Measurements from ENCODE around the gene CLDN9.
"Not testable (repeated sequence)": the region's sequence is repeated elsewhere in the genome, so short reads cannot be mapped to it uniquely, and the experiment has no call there.

Gene CLDN9

DNA sequence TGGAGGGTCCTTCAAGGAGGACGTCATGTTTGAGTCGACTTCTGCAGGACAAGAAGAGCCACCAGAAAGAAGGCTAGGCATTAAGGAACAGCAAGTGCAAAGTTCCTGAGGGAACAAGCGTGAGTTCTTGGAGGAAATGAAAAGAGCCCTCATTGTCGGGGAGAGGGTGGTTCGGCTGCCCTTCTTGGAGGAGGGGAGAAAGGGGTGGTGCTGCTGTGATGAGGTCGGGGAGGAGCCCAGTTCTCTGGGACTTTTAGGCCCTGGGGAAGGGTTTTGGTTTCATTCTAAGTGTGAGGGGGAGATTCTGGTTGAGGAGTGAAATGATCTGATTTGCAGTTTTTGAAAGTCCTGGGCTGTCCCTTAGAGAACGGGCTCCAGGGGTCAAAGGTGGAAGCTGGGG, 19.9 kb downstream of the CLDN9 start:
- DNase-seq (ENCODE audit: low spot score): no peak

DNA sequence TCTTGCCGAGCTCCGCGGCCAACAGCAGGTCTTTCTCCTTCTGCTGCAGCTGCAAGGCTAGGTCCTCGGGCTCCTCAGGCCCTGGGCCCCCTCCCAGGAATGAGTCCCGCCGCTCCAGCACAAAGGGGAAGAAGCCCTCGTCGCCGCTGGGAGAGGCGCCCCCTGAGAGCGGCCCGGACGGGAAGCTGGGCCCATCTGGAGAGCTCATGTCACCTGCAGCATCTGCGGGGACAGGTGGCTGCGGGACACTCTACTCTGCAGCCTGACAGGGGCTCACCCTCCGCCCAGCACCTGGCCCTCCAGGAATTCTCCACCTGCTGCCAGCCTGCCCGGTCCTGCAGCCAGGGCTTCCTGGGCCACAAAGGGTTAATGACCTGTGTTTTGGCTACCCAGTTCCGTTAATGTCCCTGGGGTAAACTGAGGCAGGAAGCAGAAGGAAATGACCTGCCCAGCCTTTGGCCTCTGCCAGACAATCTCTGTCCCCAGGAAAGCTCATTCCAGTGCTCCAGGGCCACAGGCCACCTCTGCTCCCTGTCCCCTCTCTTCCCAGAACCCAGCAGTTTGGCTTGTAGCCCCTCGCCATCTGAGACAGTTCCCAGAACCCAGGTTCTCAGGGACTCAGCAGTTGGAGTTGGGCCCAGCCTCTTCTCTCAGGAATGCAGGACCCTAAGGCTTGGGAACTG, 22.7 kb downstream of the CLDN9 start:
- no peak for DNase-seq (ENCODE audit: low spot score)

DNA sequence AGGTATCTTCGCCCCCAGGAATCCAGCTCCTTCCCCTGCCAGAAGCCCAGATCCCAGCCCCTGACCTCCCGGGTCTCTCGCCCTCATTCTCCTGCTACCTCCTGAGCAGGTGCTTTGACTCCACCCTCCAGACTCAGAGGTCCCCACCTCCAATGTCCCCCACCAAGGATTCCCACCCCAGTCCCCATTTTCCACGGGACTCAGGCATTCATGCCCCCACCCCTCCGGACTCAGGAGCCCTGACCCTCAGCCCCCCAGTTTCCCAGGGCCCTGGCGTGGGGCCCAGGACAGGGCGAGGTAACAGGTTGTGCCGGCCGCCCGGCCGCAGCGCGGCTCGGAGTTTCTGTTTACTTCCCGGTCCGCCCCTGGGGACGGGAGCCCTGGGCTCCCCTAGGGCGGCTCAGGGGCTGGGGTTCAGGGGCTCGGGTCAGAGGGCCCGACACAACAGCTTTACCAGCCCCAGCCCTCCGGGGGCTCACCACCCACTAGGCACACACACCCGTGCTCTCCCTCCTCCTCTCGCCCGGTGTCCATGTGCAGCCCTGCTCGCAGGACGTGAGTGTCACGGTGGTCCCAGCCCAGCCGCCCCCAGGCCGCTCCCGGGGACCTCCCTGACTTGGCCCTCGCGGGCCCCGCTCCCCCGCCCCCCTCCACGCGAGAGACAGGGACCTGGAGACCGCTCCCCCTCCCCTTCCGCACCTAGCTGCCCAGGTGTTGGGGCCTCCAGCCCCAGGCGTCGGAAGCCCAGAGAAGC, 23.4 kb downstream of the CLDN9 start:
- no peak for DNase-seq (ENCODE audit: low spot score)

DNA sequence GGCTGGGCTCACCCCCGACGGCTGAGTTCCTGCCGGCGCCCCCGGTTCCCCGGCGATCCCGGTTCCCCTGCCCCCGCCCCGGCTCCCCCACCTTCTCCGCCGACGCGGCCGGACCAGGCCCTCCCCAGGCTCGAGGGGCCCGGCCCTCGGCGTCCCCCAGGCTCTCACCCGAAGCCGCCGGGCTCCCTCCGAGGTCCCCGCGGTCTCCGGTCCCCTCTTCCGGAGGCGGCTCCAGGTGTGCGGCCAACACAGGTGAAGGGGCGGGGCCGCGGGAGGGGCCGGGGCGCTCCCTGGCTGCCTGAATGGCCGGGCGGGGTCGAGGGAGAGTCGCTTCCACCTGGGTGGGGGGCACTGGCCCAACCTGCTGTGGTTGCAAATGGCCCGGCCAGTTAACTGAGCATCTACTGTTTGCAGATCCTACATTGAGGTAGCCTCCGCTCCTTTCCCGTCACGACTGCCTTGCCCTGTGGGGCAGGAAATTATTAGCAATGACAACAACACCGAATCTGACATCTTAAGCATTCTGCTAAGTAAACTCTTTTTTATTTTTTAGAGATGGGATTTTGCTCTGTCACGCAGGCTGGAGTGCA, 24.1 kb downstream of the CLDN9 start, which contains the start of gene BICDL2:
BICDL2 (minus strand) TSS at position 219 of the 590 bp plus-strand sequence. CDS start 1,448 bp downstream, outside the sequence.
- DNase-seq (ENCODE audit: low spot score): no peak

DNA sequence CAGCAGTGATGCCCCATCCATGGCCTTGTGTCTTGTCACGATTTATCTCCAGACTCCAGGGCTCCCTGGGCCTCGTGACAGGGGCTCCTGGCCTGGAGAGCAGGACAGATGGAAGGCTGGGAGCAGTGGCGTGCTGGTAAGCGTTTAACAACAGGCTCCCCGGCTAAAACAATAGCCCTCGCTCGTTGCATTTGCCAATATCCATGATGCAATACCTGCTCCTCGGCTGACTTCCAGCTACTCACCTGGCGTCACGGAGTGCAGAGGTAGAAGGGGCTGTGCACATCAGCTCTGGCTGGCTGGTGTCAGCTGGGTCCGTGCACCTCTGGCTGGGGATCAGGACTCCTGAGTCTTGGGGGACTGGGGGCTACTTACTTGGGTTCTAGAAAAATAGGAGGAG, 25.5 kb downstream of the CLDN9 start:
- no peak for DNase-seq (ENCODE audit: low spot score)

DNA sequence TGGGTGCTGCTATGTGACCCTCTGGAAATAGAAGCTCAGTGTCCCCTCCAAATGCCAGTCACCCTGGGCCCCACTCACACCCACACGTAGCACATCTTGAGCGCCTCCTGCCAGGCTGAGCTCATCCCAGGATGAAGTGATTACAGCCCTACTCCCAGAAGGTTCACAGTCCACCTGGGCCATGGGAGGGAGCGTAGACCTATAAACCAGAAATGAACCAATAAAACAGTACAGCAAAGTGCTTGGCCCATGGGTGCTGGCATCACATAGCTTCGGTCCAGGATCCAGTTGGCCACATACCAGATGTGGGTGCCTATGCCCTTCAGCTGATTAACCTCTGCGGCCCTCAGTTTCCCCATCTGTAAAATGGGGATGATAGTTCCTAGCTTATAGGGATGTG, 26.2 kb downstream of the CLDN9 start:
- DNase-seq (ENCODE audit: low spot score): no peak

DNA sequence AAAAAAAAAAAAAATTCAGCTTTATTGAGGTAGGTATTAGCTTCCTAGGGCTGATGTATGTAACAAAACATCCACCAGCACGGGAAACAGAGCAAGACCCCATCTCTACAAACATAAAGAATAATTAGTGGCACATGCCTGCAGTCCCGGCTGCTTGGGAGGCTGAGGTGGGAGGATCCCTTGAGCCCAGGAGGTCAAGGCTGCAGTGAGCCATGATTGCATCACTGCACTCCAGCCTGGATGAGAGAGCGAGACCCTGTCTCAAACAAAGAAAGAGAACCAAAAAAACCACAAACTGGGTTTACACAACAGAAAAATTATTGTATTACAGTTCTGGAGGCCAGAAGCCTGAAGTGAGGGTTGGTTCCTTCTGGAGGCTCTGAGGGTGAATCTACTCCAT, 29.7 kb downstream of the CLDN9 start:
- no peak for DNase-seq (ENCODE audit: low spot score)

DNA sequence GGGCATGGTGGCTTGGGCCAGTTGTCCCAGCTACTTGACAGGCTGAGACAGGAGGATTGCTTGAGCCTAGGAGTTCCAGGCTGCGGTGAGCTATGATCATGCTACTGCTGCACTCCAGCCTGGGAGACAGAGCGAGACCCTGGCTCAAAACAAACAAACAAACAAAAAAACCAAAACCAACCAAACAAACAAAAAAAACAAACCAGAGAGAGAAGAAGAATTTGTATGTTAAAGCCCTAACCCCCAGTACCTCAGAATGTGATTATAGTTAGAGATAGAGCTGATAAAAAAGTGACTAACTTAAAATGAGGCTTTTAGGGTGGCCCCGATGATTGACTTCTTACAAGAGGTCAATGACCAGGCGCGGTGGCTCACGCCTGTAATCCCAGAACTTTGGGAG, 32.0 kb downstream of the CLDN9 start:
- no peak for DNase-seq (ENCODE audit: low spot score)

DNA sequence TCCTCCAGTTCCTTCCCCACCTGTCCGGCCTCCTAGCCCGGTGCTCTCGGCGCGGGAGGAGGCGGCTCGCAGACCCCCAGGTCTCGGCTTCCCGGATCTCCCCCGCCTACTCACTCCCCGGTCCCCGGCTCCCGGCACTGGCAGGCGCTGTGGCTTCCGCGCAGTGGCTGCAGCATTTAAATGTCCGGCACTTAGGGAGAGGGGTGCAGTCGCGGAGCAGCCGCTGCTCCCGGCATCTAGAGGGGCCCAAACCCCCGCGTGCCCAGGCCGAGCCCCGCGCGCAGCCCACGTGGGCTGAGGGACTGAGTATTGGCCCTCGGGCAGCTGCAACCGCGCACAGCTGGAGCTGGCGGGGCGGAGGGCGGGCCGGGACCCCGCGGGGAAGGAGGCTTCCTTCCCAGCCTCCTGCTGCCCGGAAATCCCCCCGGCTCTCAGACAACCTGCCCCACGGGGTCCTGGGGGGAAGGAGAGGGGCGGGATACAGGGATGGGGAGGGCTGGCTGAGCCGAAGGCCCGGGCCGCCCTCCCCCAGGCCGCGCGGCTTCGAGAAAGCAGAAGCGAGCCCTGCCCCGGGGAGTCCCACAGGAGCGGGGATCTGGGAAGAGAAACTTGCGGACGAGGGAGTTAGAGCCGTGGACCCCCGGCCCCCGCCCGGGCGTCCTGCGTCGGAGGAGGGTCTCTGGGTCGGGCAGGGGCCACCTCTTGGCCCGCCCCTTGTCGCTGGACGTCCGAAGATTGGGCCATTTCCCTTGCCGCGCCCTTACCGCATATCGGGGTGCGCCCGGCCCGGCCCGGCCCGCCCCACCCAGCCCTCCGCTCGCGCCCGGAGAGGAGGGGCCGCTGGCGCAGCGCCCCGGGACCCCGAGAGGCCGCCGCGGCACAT, 33.3 kb downstream of the CLDN9 start, which contains the start of gene MMP25:
MMP25 (plus strand) TSS at position 804 of the 883 bp plus-strand sequence. CDS start 357 bp downstream, outside the sequence.
- DNase-seq (ENCODE audit: low spot score): no peak

DNA sequence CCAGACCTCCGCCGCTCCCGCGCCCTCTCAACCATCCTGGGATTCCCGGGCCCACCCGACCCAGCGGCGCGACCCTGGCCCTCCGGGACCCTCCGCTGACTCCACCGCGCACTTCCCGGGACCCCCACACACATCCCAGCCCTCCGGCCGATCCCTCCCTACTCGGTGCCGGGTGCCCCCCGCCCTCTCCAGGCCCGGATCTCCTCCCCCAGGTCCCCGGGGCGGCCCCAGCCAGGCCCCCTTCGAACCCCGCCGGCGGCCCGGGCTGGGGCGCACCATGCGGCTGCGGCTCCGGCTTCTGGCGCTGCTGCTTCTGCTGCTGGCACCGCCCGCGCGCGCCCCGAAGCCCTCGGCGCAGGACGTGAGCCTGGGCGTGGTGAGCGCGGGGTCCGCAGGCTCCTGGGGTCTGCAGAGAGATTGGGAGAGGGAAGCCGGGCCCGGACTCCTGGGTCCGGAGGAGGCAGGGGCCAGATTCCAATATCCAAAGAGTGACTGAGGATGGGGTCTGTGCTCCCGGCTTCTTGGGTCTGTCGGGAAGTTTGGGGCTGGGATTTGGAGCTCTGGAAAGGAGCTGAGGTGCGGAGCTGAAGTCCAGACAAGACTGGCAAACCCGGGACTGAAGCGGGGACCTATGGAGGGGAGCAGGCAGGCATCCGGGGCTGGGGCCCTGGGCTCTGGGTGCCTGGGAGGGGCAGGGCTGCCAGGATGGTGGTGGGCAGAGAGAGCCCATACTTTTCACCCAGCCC, 34.1 kb downstream of the CLDN9 start:
- DNase-seq (ENCODE audit: low spot score): no peak

DNA sequence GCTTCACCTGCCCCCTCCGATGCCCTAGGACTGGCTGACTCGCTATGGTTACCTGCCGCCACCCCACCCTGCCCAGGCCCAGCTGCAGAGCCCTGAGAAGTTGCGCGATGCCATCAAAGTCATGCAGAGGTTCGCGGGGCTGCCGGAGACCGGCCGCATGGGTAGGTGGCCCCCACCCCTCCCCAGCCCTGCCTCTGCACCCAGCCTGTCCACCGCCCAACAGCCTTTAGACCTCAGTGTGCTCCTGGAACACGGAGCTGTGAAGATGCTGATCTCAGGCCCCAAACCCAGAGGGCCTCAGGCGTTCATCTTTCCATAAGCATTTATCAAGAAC, 34.6 kb downstream of the CLDN9 start:
- DNase-seq (ENCODE audit: low spot score): no peak

DNA sequence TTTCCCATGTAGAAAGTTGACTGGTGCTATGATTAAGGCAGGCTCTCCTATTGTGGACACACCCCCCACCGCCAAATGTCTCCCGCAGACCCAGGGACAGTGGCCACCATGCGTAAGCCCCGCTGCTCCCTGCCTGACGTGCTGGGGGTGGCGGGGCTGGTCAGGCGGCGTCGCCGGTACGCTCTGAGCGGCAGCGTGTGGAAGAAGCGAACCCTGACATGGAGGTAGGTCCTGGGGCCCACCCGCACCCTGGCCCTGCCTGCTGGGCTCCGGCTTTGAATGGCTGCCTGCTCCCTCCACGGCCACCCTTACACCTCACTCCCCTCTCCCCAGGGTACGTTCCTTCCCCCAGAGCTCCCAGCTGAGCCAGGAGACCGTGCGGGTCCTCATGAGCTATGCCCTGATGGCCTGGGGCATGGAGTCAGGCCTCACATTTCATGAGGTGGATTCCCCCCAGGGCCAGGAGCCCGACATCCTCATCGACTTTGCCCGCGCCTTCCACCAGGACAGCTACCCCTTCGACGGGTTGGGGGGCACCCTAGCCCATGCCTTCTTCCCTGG, 37.3 kb downstream of the CLDN9 start:
- DNase-seq (ENCODE audit: low spot score): no peak

DNA sequence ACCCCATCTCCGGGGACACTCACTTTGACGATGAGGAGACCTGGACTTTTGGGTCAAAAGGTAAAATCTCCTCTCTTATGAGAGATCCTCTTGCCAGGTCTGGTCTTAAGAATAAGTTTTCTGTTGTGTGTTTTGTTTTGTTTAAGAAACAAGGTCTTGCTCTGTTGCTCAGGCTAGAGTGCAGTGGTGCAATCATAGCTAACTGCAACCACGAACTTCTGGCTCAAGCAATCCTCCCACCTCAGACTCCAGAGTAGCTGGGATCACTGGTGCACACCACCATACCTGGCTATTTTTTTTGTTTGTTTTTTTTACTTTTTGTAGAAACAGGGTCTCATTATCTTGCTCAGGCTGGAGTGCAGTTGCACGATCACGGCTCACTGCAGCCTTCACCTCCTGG, 37.8 kb downstream of the CLDN9 start:
- no peak for DNase-seq (ENCODE audit: low spot score)

DNA sequence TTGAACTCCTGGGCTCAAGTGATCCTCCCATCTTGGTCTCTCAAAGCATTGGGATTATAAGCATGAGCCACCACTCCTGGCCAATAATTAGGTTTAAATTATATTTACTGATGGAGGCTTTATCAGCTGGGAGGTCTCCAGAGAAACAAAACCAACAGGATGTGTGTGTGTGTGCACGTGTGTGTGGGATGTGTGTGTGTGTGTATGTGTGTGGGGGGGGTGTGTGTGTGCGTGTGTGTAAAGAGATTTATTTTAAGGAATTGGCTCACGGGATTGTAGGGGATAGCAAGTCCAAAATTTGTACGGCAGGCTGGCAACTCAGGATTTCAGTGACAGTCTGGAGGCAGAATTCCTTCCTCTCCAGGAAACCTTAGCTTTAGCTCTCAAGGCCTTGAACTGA, 38.3 kb downstream of the CLDN9 start:
- no peak for DNase-seq (ENCODE audit: low spot score)

DNA sequence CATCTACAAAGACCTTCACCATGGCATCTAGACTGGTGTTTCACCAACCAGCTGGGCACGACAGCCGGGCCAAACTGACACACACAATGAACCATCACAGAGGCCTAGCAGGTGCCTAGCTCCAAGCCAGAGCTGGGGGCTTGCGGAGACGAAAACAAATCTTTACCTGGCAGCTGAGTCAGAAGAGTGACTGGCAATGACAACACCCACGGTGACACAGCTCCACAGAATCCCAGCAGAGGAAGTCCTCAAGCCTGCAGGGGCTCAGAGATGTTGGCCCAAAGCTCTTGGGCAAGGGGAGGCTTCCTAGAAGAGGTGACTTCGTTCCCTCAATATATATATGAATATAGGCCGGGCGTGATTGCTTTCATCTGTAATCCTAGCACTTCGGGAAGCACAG, 38.8 kb downstream of the CLDN9 start:
- DNase-seq (ENCODE audit: low spot score): no peak

DNA sequence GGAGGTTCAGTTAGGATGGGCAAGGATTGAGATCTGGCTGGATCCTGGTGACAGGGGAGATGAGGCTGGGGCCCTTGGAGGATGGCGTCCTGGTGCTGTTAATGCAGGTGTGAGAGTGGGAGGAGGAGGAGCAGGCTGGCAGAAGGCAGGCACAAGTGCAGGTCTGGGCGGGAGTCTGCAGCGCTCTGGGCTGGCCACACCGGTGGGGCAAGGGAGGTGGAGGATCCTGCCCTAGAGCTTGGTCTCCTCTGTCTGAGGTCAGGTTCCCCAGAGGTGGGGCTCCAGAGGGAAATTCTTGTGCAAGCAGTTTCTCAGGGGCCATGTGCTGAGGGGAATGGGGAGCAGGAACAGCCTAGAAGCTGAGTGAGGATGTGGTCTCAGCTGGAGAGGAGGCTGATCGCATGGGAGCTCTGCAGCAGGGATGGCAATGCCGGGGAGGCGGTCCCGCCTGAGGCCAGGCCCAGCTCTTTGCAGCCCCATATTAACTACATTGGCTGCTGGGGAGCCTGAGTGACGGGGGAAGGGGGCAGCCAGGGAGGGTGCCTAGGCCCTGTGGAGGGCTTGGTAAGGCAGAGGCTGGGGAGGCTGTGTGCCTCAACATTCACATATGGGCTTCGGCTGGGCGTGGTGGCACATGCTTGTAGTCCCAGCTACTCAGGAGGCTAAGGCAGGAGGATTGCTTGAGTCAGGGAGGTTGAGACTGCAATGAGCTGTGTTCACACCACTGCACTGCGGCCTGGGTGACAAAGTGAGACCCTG, 40.0 kb downstream of the CLDN9 start:
- not testable (repeated sequence) for DNase-seq (ENCODE audit: low spot score)

DNA sequence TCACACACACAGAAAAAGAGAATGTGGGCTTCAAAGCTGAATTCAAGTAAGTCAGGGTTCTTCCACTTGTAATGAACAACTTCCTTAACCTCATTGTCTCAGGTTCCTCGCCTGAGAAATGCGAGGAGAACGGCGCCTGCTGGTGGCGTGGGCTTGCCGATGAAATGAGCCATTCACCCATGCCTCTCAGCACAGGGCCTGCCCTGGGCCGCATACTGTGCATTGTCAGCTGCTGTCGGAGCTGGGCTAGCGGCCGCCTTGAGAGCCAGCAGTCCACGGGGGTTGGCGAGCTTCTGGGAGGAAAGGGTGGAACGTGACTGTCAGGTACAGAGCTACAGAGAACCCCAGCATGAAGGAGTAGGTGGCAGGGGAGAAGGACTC, 40.6 kb downstream of the CLDN9 start:
- DNase-seq (ENCODE audit: low spot score): not testable (repeated sequence)

DNA sequence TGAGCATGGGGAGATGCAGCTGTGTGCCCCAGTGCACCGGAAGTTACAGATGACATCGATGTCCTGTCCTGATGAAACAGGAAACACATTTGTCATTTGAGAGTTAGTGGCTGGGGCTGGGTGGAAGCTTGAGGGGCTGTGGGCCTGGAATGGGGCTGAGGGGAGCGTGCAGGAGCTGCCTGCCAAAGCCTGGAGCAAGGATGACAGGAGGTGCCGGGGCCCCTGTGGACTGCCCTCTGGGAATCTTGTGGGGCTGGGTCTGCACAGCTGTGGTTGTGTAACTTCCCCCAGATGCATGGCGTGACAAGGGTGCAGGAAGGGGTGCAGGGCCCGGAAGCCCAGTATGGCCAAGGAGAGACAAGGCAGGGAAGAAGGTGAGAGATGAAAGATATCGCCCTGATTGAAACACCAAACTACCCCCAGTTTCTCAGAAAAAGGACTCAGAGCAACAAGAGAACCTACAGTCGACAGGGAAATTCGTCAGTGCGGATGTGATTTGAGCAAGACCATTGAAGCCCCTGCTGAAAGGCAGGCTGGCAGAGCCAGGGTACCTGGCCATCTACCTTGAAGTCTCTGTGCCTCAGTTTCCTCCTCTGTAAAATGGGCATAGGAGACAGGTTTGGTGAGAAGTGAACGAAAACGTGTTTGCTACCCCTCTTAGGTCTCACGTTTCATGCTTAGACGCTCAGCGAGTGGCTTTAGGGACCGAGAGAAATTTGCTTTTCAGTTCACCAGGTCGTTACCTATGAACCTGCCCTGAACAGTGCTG, 42.4 kb downstream of the CLDN9 start:
- DNase-seq (ENCODE audit: low spot score): no peak

DNA sequence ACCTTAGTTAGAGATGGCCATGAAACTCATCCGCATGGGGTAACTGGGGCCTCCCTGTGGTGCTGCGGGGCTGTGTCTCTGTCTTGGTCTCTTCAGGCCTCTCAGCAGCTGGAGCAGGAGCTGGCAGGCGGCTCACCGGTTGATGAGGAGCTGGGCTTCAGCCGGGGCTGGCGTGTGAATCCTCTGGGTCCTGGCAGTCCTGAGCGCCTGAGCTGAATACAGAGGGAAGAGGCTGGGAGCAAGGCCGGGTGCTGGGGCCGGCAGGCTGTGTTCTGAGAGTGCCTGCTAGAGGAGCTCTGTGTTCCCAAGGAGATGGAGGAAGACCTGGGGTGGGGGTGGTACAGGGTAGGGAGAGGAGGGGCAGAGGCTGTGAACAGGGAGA, 43.0 kb downstream of the CLDN9 start:
- DNase-seq (ENCODE audit: low spot score): not testable (repeated sequence)
